Left kidney (tissue), 2 donors: ENCODE measurements around the gene LCN15. TPM values are rescaled to one million over a fixed set of nuclear protein-coding genes. Genes with fewer than 3 reads are reported as not detected.
"Not testable (repeated sequence)": the region's sequence is repeated elsewhere in the genome, so short reads cannot be mapped to it uniquely, and the experiment has no call there.

Source experiments
- DNase-seq: peaks from one replicate; pipeline ENCODE4 v3.0.0-alpha.2; 2013
- polyA plus RNA-seq: library from polyadenylated mRNA; unstranded; fragments of 120-200 nt; gene quantifications from one replicate; pipeline ENCODE4 v1.2.1, GENCODE V29; 2013; ENCODE audit not compliant: insufficient read length

The LCN15 gene
- polyA plus RNA-seq, 1 donor, result 0.23 TPM

DNA sequence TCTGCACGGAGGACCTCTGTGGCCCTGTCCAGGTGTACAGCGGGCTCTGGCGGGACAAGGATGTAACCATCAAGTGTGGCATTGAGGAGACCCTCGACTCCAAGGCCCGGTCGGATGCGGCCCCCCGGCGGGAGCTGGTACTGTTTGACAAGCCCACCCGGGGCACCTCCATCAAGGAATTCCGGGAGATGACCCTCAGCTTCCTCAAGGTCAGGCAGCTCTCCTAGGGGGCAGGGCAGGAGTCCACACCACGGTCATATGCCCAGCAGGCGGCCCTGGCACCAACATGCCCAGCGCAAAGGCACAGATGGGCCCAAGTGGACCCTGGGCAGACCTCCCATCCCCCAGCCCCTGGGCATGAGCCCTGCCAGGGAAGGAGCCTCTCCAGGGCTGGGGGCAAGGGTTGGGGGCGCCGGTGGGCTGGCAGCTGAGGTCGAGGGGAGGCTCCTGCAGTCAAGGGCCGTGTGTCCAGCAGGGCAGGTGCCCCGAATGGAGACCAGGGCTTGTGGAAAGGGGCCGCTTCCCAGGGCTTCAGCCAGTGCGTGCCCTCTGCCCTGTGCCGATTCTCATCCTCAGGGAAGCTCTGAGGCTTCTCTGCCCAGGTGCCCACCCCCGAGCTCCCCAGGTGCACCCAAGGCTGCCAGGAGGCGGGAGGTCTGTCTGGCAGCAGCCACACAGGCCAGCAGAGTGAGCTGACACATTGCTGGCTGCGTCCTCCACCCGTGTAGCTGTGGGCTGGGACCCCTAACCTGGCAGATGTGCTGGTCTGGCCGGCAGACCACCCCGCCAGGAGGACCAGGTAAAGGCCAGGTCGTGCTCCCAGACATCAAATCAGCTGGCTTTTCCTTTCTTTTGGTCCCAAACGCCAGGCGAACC is 42.0 kb downstream of the LCN15 start:
- no peak for DNase-seq

DNA sequence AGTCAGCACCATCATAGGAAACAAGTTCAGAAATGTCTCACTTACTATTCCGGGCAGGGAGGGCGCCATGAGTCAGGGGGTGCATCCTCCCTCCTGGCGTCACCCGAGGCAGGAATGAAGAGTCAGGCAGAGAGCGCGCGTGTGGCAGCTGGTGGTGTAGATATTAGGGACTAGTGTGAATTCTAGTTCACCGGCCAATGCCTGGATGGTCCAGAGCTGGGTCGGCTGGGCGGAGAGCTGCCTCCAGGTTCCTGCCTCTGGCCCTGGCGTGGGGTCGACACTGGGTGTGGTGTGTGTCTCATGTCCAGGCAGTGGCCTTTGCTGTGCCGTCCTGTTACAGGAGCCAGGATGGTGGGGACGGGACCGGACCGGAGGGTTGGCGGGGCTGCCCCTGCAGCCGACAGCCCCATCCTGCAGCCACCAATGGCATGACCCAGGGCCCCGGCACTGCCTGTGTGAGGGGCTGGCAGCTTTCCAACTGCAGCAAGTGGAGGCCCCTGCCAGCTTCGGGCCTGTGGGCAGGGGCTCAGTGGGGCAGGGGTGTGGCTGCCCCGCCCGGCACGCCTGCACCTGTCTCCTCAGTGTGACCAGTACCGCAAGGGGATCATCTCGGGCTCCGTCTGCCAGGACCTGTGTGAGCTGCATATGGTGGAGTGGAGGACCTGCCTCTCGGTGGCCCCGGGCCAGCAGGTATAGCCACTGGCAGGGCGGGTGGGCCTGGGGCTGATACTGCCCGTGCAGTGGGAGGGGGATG is 42.8 kb downstream of the LCN15 start:
- no peak for DNase-seq

DNA sequence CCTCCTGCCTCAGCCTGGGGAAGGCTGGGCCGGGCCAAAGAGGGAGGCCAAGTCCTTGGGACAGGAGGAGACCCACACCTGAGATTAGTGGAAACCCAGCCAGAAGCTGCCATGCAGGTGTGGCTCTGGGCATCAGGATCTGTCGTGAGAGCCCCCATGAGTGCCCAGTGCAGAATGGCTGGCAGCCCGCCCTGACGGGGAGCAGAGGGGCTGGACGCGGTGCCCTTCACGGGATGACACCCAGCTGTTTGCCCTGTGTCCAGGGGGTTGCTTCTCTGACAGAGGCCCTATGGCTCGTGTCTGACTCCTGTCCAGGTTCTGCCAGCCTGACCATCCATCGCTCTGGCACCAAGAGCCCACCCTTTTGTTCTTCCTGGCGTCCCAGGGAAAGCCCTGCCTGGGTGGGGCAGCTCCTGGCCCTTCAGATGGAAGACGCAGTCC is 43.4 kb downstream of the LCN15 start:
- no peak for DNase-seq

DNA sequence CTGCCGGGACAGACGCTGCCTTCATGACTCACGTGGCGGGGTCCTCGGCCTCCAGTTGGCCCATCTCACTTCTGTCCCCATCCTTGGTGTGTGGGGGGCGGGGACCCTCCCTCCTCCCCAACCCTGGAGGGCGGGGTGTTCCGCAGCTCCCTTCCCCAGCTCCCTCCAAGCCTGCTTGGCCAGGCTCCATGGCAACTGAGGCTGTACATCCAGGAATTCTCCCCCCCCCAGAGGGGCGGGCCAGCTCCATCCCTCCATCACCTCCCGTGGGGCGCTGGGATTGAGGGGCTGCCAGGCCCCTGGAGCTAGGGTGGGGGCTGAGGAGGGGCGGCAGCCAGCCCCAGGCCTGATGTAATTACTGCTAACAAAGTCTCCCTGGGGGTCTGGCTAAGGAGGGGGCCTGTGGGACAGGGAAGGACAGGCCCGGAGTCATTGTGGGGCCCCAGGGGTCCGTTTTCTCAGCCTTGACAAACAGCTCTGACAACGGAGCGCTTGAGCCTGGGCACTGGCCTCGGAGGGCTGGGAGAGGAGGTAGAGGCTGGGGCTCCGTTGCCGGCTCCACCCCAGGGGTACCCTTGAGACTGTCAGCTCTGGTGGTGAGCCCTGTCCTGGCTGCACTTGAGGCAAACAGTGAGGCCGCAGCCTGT is 43.9 kb downstream of the LCN15 start:
- DNase-seq, result no peak

DNA sequence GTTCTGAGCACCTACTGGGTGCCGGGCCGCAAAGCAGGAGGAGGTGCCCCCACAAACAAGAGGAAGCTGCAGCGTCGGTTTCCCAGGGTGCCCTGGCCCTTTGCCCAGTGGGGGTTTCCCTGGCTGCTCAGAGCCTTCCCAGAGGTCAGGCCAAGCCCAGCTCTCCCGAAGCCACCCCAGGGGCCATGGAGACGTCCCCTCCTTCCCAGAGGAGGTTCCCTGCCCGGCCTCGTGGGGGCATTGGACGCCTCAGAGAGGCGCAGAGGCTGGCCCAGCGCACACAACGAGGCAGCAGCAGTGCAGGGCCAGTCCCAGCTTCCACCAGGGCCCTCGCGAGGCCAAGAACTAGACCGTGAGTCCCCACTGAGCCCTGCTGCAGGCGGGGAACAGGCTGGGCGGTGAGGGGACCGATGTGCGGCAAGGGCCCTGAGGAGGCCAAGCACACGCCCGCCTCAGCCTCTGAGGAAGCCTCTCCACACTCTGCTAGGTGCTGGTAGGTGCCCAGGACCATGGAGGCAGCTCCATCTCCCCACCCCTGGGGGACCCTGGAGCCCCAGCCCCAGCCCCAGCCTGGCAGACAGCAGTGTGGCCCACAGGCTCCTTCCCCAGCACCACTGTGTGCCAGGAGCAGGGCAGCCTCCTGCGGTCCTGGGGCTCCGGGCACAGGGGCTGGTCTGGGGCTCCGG is 45.0 kb downstream of the LCN15 start:
- DNase-seq, result no peak

DNA sequence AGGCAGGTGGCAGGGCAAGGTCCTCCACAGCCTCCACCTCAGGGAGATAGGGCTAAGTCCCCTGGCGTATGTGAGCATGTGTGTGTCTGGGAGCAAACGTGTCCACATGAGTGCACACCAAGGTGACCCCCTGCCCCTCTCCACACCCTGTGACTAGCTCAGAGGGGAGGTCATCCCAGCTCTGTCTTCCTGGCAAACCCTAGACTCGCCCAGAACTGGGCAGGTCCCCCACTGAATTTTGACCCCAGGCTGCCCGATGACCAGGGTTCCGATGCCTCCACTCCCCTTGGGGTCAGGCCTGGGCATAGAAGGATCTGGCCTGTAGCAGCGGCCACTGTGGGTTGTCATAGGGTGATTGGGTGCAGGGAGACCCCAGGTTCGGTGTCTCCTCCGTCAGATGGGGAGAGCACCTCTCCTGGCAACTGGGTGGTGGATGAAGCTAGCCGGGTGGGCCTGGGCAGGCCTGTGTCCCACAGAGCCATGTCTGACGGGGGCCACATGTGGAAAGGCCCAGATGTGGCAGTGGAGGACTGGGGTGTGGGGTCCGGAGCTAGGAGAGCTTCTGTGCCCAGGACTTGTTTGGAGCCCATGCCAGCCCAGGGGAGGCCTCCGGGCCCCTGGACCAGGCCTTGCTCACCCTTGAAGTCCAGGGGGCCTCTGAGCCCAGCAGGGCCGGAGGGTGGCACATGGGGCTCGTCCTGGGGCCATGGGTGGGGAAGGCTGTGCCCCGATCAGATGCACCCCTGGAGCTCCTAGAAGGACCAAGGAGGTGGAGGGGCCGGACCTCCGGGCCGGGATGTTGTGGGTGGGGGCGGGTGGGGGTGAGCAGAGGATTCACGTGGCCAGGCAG is 45.7 kb downstream of the LCN15 start:
- no peak for DNase-seq

DNA sequence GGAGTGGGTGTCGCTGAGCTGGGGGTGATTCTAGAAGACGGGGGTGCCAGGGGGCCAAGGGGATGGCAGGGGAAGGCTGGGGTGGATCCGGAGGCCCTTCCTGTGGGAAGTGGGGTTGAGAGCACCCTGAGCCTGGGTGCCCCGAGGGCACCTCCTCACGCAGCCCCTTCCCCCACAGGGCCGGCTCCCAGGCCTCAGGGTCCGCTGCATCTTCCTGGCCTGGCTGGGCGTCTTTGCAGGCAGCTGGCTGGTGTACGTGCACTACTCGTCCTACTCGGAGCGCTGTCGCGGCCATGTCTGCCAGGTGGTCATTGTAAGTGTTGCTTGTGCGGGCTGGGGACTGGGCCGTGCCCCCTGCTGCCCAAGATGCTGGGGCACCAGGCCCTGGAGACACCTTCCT is 46.9 kb downstream of the LCN15 start:
- DNase-seq, result no peak

DNA sequence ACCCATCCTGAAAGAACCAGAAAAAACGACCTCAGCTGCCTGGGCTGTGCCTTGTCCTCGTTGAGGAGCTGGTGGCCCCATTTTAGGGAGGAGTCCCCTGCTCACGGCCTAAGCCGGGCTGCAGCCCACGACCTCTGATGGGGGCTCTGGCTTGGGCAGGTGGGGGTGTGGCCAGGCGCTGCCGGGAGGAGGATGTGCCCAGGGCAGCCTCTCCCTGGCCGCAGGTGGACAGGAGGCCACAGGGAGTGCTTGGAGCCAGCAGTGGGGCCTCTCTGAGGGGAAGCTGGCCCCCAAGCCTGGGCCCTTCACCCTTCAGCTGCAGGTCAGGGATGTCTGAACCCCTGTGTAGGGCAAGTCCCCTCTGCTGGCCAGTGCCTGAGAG is 49.4 kb downstream of the LCN15 start:
- no peak for DNase-seq

DNA sequence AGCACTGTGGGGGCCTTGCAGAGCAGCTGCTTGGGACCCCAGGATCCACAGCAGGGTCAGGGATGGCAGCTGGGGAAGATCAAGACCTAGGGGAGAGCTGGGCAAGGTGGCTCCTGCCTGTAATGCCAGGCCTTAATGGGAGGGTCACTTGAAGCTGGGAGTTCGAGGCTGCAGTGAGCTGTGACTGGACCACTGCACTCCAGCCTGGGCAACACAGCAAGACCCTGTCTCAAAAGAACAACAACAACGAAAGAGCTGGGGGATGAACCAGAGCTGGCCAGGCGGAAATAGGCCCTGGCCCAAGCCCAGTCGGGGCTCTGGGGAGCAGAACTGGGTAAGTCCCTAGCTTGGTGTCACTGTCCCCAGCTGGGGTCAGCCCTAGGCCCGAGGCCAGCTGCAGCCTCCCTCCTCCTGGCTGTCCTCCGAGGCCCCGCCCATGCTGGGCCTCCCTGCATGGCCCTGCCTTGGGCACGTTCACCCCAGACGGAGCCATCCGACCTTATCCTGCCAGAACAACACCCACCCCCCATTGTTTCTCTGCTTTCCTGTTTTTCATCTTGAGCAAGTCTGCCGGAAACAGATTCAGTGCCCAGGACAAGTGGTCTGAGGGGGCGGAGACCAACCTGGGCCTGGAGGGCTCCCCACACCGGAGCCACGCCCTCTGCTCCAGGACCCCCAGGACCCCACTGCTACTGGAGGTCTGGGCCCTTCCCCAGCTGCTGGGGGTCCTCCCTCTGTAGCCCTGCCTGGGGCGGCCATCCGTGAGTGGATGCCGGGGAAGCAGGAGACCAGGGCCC is 50.0 kb downstream of the LCN15 start:
- DNase-seq, result no peak

DNA sequence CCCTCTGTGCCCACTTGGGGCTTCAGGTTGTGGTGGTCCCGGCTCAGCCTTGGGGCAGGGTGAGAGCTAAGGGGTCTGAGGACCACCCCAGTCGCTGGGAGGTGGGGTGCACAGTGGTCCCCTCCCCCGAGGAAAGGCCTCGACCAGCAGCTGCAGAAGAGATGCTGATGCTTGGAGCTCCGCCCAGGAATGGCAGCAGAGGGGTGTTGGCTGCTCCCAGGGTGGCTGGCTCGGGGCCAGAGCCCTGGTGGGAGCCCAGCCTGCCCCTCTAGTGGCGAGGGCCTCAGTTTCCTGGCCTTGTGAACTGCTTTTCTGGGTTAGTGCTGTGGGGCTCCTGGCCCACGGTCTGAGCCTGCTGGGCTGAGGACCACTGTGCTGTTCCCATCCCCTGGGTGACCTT is 50.8 kb downstream of the LCN15 start:
- no peak for DNase-seq

DNA sequence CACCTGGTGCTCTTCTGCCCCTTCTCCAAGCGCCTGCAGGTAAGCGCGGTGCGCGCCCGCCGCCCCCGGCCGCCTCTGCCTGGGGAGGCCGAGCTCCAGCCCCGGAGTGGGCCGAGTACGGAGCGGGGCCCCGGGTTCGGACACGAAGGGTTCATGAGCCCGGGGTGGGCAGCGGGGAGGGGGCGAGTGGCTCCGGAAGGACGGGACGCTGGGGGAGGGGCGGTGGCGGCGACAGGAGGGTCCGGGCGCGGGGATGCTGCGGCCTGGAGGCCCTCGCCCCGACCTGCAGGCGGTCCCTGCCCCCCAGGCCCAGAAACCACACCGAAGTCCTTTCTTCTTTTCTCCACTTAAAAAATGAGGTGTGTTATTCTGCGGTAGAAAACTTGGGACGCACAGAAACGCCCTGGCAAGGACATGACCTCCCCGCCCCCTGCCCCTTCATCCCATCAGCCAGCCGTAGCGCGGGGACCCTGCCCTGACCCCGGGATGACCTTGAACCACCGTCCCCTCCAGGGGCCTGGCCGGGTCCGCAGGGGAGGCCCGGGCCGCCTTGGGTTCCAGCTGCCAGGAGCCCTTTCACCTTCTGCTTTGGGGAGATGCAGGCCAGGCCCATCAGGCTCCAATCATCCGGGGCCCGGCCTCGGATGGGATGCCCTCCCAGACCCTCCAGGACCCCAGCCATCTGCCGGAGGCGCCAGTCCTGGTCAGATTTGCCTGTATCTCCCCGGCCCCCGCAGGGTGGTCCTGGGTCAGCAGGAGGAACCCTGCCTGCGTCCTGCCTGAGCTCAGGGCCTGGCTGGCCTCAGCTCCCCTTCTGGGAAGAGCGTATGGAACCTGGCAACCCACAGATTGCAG is 51.4 kb downstream of the LCN15 start:
- DNase-seq, result no peak

DNA sequence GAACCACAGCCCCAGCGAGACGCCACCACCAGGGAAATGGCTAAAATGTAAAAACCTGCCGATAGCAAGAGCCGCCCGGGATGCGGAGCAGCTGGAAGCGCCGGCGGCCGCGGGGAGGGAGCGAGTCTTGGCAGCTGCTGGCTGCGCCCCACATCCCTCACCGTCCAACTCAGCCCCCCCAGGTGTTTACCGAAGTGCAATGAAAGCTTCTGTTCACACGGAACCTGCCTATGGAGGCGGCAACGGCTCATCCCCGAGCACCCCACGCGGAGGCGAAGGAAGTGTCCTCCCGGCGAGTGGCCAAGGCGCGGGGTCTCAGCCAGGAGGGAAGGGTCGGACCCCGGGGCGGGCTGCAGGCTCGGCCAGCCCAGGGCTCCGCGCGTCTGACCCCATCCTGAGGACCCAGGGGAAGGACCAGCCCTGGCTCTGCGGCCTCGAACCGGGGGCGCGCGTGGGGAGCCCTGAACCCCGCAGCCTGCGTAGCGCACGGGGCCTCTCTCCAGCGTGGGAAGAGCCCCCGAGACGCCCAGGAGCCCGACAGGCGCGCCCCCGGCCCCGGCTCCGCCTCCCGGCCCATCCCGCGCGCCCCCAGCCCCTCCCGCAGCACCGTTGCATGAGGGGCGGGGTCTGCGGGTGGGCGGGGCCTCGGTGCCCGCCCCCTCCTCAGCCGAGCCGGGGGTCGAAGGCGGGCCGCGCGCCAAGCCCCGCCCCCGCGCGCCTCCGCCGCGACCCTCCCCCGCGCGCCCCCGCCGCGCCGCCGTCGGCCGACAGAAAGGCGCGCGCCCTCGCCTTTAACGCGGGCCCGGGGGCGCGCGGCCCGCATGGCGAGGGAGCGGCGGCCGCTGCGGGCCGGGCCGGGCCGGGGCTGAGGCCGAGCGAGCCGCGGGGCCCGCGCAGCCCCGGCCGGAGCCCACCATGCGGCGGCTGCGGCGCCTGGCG is 52.3 kb downstream of the LCN15 start, which contains the start of gene DIPK1B:
TSS of gene DIPK1B (plus strand) at position 822 of the 939 bp plus-strand sequence. CDS start at position 916, 94 bp downstream.
- no peak for DNase-seq

DNA sequence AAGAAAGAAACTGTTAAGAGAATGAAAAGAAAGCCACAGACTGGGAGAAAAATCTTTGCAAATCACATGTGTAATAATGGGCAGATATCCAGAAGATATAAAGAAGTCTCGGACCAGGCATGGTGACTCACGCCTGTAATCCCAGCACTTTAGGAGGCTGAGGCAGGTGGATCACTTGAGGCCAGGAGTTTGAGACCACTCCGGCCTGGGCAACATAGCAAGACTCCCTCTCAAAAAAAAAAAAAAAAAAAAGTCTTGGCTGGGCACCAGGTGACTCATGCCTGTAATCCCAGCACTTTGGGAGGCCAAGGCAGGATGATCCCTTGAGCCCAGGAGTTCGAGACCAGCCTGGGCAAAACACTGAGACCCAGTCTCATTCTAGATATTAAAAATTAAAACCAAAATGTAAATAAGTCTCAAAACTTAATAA is 53.1 kb downstream of the LCN15 start:
- not testable (repeated sequence) for DNase-seq

DNA sequence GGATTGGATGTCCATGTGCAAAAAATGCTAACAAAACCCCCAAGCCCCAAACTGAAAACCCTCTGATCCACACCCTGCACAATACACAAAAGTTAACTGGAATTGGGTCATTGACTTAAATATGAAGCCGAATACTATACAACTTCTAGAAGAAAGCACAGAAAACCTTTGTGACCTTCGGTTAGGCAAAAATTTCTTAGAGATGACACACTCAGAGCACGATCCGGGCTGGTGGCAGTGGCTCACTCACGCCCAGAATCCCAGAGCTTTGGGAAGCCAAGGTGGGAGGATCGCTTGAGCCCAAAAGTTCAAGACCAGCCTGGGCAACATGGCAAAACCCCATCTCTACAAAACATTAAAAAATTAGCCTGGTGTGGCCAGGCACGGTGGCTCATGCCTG is 53.8 kb downstream of the LCN15 start:
- no peak for DNase-seq
